ENCODE measurements around the gene SPART.
"Not testable (repeated sequence)": the region's sequence is repeated elsewhere in the genome, so short reads cannot be mapped to it uniquely, and the experiment has no call there.

The SPART gene

DNA sequence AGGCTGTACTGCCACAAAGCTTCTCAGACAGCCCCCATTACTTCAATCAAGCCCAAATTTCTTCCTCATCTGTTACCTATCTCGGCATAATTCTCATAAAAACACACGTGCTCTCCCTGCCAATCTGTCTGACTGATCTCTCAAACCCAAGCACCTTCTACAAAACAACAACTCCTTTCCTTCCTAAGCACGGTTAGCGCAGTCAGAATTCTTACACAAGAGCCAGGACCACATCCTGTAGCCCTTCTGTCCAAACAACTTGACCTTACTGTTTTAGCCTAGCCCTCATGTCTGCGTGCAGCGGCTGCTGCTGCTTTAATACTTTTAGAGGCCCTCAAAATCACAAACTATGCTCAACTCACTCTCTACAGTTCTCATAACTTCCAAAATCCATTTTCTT lies 26.4 kb downstream of the SPART start:
- DNase-seq (ENCODE audit: low spot score) = not testable (repeated sequence)

DNA sequence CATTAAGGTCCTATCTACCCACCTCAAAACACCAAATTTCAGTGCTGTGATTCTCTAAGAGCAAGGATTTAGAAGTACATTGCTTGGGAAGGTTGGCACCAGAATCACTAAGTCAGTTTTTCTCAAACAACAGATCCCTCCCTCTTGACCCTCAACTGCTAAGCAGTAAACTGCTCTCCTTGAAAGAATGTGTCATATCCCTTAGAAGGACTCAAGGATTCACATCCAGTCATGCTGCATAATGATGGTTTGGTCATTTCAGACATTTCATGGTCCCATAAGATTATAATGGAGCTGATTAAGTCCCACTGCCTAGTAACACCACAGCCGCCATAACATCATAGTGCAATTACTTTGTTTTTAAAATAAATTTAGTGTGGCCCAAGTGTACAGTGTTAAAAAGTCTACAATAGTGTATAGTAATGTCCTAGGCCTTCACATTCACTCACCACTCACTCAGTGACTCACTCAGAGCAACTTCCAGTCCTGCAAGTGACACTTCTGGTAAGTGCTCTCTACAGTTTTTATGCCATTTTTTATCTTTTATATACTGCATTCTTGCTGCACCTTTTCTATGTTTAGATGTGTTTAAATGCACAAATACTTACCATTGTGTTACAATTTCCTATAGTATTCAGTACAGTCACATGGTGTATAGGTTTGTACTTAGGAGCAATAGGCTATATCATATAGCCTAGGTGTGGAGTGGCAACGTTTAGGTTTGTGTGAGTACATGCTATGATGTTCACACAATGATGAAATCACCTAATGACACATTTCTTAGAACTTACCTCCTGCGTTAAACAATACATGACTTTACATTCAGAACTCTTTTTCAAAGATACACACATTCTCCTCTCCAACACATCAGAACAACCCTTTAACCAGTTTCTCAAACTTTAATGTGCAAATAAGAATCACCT lies 32.9 kb downstream of the SPART start:
- no peak for DNase-seq (ENCODE audit: low spot score)

DNA sequence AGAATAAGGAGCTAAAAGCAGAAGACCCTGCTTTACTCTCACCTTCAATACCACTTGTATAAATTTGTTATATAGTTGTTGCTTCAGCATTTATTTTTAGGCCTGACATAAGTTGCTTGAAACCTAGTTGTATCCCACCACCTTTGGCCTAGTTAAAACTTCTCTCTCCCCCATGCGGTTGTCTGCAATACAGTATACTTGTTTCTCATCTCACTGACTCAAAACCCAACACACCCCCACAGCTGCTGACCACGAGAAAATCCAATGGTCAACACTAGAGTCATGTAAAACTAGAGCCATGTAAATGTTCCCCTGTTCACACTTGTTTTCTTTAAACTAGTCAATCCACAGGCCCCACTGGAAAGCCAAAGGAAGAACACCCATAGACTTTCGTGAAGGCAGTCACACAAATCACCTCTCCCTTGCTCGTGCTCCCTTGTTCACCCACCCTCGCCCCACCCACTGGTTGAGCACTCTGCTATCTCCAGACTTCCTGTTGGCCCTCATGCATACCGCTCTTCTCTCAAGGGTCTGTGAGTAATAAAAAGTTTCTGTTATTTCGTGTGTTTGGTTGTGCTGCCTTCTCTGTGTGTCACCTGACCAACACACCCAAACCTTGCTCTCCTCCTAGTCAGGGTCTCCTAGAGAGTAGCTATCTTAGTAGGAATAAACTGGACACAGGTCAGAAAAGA lies 35.6 kb downstream of the SPART start:
- no peak for DNase-seq (ENCODE audit: low spot score)

DNA sequence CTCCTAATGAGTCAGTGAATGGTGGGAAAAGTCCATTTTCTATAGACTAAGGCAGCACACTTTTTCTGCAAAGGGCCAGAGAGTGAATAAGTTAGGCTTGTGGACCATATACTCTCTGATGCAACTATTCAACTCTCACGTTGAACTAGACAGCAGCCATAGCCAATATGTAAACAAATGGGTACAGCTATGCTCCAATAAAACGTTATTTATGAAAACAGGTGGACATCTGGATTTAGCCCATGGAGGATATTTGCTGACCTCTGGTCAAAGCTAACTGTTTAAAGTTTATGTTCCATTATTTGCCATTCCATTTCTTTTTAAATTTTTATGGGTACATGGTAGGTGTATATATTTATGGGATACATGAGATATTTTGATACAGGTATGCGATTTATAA lies 43.9 kb downstream of the SPART start:
- DNase-seq (ENCODE audit: low spot score) = no peak

DNA sequence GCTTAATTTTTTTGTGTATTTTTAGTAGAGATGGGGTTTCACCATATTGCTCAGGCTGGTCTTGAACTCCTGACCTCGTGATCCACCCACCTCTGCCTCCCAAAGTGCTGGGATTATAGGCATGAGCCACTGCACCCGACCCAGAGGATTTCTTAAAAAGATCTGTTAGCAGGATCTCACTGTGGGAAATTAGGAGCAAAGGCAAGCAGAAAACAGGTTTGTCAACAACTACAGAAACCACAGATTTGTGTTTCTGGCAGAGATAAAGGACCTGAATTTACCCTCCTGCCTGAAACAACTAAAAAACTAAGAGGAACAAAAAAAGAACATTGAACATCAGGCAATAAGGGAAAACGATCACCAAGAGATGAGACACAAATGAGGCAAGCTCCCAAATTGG lies 46.7 kb downstream of the SPART start:
- DNase-seq (ENCODE audit: low spot score) = not testable (repeated sequence)

DNA sequence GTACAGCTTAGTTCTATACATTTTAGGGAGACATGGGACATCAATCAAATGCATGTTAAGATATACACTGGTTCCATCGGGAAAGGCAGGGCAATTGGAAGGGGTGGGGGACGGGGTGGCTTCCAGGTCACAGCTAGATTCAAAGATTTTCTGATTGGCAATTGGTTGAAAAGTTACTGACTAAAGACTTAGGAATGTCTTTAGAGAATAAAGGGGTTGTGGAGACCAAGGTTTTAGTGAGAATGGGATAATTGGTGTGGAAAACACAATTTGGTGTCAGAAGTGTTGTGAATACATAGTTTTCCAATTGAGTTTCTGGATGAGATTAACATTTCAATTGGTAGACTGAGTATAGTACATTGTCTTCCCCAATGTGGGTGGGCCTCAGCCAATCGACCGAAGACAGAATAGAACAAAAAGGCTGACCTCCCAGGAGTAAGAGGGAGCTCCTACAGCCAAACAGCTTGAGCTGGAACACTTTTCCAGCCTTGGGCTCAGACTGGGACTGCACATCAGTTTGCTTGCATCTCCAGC lies 47.6 kb downstream of the SPART start:
- no peak for DNase-seq (ENCODE audit: low spot score)

DNA sequence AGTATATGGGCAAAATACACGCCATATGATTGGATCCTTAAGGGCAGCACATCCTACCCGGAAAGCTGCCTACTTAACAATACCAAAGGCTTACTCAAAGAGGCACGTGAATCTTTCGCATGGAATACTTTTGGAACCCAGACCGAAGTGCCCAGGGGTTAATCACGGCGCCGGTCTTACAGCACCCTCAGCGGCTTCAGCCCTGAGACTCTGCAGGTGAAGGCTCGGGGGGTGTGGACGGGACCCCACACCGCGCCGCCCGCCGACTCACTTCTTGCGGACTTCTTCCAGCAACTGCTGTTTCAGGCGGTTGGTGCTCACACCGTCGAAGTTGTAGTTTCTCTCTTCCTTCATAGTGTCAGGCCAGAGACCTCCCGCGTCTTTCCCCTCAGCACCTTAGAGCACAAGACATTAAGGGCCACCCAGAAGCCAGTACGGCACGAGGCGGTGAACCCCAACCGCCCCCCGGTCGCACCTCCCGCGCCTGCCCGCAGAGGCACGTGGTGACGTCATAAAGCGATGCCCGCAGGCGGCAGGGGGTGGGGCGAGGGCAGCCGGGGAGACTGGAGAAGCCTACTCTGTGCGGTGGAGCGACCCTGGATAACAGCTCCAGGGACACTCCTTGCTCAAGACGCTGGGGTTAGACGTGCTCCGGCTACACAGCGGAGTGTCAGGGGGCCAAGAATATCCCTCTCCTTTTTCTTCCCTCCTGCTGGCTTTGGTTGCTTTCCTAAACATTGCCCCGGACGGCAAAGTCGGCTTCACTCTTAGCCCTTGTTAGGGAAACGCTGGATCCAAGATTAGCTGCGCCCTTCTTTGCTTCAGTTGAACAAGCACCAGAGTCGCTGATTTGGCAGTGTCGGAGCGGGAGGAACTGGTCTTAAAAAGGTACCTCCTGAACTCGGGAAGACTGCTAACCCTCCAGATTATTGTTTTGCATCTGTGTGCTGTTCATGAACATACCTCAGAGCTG lies 48.5 kb downstream of the SPART start, which contains the start of gene CCDC169:
Gene CCDC169 (minus strand): TSS at position 449 of the 973 bp plus-strand sequence. CDS start 95 bp downstream, at position 354.
- DNase-seq (ENCODE audit: low spot score) = no peak

DNA sequence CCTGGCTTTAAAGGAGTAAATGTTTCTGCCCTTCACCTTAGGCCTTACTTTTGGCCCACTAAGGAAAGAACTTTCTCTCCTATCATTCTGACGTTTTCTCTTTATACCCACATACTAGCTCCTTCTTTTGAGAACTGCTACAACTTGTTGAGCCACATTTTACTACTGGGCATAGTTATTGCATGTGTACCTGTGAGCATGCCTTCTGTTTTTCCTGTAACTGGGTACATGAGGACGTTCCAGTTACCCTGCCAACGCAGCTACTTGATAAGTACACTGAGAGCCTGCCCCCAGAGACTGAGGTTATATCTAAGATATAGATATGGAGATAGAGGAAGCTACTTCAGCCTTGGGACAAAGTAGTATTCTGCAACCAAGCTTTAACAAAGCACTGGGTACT lies 52.1 kb downstream of the SPART start:
- DNase-seq (ENCODE audit: low spot score) = no peak

DNA sequence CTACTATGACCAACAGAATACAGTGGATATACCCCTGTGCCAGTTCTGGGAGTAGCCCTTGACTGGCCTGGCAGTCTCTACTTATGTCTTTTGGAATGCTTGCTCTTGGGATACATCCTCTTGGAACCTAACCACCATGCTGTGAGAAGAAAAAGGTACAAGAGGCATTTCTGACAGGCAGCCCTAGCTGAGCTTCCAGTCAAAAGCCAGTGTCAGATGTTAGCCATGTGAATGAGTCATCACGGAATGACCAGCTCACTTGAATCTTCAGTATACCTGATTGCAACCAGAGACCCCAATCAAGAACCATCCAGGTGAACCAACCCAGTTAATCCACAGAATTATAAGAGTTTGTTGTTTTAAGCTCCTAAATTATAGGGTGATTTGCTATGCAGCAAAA lies 52.7 kb downstream of the SPART start:
- no peak for DNase-seq (ENCODE audit: low spot score)

DNA sequence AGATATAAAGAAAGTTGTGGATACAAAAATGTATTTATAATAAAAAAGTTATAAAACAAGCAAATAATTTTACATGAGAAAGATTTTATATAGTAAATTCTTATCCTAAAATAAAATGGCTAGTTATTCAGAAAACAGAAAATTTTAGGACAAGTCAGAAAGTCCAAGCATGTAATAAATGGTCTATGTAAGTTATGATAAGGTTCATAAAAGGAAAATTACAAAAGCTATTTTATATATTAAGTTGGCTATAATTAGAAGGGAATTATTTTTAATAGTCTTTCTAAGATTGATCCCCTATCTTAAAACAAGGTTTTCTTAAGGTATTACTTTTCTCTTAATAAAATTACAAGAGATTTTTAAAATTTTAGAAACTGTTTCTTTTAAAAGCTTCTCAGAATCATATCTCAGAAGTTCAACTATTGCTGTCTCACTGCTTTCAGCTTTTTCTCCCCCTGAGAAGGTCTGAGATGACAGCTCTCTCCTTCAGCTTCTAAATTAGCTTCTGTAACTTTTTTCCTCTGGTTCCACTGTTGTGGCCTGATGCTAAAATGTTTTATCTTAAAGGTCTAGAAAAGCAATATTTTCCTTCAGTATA lies 57.3 kb downstream of the SPART start:
- DNase-seq (ENCODE audit: low spot score) = no peak

DNA sequence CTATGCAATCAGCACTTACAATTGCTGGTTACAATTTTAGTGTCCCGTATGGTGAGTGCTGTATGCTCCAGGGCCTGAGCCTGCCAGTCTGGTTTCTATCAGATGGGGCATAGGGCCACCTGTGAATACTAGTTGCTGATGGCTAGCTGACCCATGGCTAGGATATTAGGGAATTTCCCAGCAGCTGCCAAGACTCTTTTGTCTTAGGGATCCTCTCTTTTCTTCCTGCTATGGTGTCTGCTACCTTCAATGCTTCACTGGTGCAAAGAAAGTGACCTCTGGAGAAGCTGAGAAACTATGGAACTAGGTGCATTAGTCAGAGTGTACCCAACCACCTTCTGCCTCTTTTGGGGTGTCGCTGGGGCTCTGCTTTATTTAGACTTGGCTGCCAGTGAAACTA lies 60.2 kb downstream of the SPART start:
- DNase-seq (ENCODE audit: low spot score) = no peak

DNA sequence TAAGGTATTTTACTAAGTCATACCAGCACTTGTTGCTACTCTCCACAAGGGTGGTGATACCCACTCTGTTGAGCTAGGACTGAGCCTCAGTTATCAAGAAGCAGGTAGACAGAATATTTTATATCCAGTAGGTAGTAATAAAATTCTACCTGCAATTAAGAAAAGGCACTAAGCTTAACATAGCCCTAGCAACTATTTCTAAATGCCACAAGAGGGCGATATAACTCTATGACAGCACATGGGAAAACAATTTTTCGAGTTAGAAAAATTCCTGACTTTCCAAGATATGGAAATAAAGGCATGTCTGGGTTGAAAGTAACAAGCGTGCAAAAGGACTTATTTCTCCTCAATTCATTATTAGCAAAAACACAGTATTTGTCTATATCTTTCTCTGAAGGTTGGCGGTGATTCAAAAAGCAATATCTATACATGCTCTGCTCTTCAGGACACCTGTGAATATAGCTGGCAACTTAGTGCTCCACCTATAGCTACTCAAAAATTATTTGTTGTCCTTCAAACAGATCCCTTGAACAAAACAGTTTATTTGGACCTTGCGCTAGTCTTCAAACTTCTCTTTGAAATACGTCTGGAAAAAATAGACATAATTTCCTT lies 63.3 kb downstream of the SPART start:
- DNase-seq (ENCODE audit: low spot score) = no peak

DNA sequence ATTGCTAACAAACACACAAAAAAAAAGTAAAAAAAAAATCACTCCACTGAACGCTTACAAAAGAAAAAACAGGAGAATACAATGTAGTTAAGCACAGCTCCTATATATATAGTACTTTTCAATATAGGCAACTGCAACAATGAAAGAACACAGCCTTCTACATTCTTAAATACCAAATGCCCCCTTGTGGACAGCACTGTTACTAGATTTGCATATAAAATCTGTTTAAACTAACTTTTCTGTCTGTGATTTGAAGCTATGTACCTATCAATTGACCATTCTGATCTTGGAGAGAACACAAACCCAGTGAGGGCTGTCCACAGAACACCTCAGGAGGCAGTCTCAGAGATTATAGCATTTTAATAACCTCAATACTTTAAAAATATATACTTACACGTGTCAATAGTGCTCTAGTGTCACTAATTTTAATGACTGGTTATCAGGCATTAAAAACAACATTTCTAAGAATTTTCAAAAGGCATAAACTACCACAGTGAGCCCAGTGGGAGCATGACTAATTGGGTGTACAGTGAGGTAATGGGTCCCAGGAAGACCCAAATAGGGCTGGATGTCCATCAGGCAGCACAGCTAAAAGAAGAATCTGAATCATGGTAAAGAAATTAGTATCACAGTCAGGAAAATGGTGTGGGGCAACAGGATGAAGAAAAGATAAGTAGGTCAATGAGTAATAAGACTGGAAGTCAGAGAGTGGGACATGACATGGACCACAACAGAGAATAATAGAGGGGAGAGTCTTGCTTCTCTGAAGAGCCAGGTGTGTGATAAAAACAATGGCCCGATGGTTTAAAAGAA lies 70.8 kb downstream of the SPART start:
- no peak for DNase-seq (ENCODE audit: low spot score)

DNA sequence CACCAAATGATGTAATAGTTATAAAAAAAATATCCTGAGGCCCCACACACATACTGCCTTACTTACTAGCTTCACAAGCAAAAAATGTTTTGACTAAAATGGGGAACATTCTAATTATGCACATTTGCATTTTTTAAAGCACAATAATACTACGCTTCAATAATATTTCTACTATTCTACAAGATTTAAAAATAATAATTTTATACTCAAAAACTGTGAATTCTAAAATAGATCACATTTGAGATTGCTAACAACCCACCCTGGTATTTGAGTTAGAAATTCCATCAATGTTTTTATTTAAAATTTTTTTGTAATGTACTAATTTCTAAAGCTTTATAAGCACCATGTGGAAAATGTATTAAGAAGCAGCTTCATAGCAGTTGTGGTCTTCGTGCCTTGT lies 72.8 kb downstream of the SPART start:
- no peak for DNase-seq (ENCODE audit: low spot score)

DNA sequence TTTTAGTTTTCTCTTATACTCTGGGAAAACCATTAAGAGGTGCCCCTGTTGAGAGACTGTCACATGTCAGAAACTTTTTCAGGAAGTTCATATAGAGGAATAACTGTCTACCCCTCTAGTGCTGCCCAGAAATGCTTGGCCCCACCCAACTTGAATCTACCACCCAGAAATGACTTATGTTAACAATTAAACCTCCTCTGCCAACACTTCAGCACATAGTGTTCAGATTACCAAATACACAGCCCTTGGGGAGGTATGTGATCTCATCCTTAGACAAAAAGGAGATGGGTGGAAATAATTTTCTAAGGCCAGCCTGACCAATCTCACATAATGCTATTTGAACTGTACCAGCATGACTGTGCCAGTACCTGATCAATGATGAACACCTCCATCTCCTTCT lies 84.2 kb downstream of the SPART start:
- DNase-seq (ENCODE audit: low spot score) = no peak

DNA sequence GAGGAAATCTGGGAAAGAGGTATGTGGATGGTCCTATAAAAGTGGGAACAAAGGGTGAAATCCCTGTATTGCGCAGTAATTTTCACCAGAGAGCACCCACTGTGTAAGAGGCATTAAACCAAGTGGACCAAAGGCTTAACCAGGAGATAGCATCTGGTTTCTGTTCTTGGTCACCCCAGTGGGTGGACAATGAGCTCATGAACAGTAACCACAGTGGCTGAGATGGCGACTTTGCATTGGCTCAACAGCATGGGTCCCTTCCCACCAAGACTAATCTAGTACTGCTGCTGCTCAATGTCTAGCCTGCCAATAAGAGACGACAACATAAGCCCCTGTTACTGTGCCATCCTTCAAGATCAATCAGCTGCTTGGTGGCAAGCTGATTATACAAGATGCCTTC lies 85.2 kb downstream of the SPART start:
- no peak for DNase-seq (ENCODE audit: low spot score)

DNA sequence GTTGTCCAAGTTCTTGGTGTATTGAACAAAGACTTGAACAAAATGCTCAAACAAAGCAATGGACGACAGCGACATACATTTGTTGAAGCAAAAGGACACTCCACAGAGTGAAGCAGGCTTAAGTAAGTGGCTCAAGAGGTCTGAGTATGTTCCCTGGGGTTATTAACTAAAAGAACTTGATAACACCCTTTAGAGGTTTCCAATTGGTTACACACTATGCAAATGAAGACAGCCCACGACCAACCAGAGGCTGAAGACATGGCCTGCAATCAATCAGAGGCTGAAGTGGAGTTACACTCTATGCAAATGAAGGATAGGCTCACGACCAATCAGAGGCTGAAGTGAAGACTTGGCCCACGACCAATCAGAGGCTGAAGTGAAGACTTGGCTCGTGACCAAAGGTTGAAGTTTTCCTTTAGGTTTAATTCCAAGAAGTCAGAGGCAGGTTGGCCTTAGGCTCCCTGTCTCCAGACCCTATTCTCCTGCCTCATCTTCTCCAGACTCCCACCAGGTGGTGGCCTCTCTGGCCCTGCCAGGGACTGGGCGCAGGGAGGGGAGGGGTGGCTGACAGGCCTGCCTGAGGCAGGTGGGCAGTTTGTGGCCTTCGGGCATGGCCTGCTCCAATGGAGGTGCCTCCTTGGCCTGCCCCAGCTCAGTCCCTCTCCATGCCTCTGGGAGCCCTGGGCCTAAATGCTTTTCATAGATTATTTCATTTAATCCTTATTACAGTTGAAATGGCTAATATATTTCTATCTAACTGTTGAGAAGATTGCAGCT lies 86.6 kb downstream of the SPART start:
- DNase-seq (ENCODE audit: low spot score) = no peak

DNA sequence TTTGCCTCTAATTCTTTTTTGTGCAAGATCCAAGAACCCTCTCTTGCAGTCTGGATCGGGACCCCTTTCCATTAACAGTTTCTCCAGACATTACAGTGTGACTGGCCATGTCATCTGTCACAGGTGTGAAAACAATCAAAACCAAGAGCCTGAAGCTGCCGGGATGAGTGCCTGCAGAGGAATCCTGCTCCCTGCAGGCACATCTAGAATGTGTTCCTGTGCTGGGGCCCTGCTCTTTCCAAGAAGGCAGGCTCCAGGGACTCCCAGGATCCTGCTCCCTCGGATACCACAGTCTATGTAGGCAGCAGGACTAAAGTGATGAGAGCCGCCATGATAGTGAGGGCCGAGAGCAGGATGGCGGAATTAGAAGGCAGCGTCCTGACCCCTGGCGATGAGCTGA lies 87.4 kb downstream of the SPART start:
- DNase-seq (ENCODE audit: low spot score) = no peak
